HEK293 (cell line): ENCODE data around the gene TALDO1.

ENCODE experiments used
- CTCF ChIP-seq: fragments of 450-650 bp; formaldehyde crosslinking; IDR thresholded peaks from 2 replicates; pipeline ENCODE4 v1.5.1; 2016; ENCODE audit warnings: missing biosample characterization, missing genetic modification characterization
- FEZF1 ChIP-seq: fragments of 450-650 bp; formaldehyde crosslinking; IDR thresholded peaks from 2 replicates; pipeline ENCODE4 v1.5.1; 2016; ENCODE audit warnings: missing biosample characterization, missing genetic modification characterization
- ZNF138 ChIP-seq: fragments of 450-650 bp; formaldehyde crosslinking; IDR thresholded peaks from 2 replicates; pipeline ENCODE4 v1.5.1; 2016; ENCODE audit warnings: missing biosample characterization, missing genetic modification characterization, borderline replicate concordance
- ZNF175 ChIP-seq: fragments of 450-650 bp; formaldehyde crosslinking; IDR thresholded peaks from 2 replicates; pipeline ENCODE4 v1.5.1; 2016; ENCODE audit warnings: missing biosample characterization, missing genetic modification characterization
- ZNF24 ChIP-seq: fragments of 450-650 bp; formaldehyde crosslinking; IDR thresholded peaks from 2 replicates; pipeline ENCODE4 v1.5.1; 2016; ENCODE audit warnings: missing biosample characterization, missing genetic modification characterization
- ZNF391 ChIP-seq: fragments of 450-650 bp; formaldehyde crosslinking; IDR thresholded peaks from 2 replicates; pipeline ENCODE4 v1.5.1; 2016; ENCODE audit warnings: low read depth, missing biosample characterization, missing genetic modification characterization, borderline replicate concordance
- ZNF501 ChIP-seq: fragments of 450-650 bp; formaldehyde crosslinking; IDR thresholded peaks from 2 replicates; pipeline ENCODE4 v1.5.1; 2016; ENCODE audit warnings: missing biosample characterization, missing genetic modification characterization
- TF ChIP-seq, protein P1 (sequence below): fragments of 450-650 bp; formaldehyde crosslinking; IDR thresholded peaks from 2 replicates; pipeline ENCODE4 v1.5.1; 2016; ENCODE audit warnings: missing biosample characterization, missing genetic modification characterization

GRCh38 chr11:724778-725386, 22.4 kb upstream of the TALDO1 start:
- no peak for TF ChIP-seq CTCF (tag by site-specific recombination)
- TF ChIP-seq FEZF1 (tag by site-specific recombination) = no peak
- no peak for TF ChIP-seq ZNF175 (tag by site-specific recombination)
- TF ChIP-seq ZNF138 = no peak
- TF ChIP-seq, protein P1, sequence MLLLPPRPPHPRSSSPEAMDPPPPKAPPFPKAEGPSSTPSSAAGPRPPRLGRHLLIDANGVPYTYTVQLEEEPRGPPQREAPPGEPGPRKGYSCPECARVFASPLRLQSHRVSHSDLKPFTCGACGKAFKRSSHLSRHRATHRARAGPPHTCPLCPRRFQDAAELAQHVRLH (tag by site-specific recombination) = no peak
- TF ChIP-seq ZNF391 (tag by site-specific recombination) = no peak
- TF ChIP-seq ZNF501 (tag by site-specific recombination) = no peak
- TF ChIP-seq ZNF24 = no peak
